SJSA1 (cell line): ENCODE data around the gene ABCA6. TPM values are rescaled to one million over a fixed set of nuclear protein-coding genes. Genes with fewer than 3 reads are reported as not detected.

ENCODE experiments used
- DNase-seq, 2 experiments: peaks; one replicate each; pipeline ENCODE4 v3.0.0-alpha.2; 2015 to 2020; ENCODE audit warnings: low spot score in 2 of 2, low read depth in 1 of 2
- H3K27ac ChIP-seq: fragments of 250-450 bp; sonication (Bioruptor Pico); 2 replicates; pipeline ENCODE4 v1.5.1; 2020; ENCODE audit warnings: mild to moderate bottlenecking, moderate library complexity
- H3K27me3 ChIP-seq: fragments of 250-450 bp; sonication (Bioruptor Pico); replicated peaks from 2 replicates; pipeline ENCODE4 v1.5.1; 2020; ENCODE audit warnings: mild to moderate bottlenecking, moderate library complexity
- H3K36me3 ChIP-seq: fragments of 250-450 bp; sonication (Bioruptor Pico); 2 replicates; pipeline ENCODE4 v1.5.1; 2020; ENCODE audit warnings: mild to moderate bottlenecking
- H3K4me1 ChIP-seq: fragments of 250-450 bp; sonication (Bioruptor Pico); replicated peaks from 2 replicates; pipeline ENCODE4 v1.6.1; 2021; ENCODE audit warnings: mild to moderate bottlenecking
- H3K4me3 ChIP-seq: fragments of 250-450 bp; sonication (Bioruptor Pico); 2 replicates; pipeline ENCODE4 v1.5.1; 2020; ENCODE audit warnings: mild to moderate bottlenecking
- H3K9me3 ChIP-seq: fragments of 250-450 bp; sonication (Bioruptor Pico); replicated peaks from 2 replicates; pipeline ENCODE4 v1.5.1; 2020; ENCODE audit warnings: mild to moderate bottlenecking
- total RNA-seq: library from RNA; depleted of rRNA; stranded (reverse); fragments of >200 nt; shearing (Covaris generic); gene quantifications from 2 replicates; pipeline ENCODE4 v1.2.3, GENCODE V29; 2014; rRNA removed

ABCA6 gene
- total RNA-seq, 1 experiment from 2014 or later = not detected

DNA sequence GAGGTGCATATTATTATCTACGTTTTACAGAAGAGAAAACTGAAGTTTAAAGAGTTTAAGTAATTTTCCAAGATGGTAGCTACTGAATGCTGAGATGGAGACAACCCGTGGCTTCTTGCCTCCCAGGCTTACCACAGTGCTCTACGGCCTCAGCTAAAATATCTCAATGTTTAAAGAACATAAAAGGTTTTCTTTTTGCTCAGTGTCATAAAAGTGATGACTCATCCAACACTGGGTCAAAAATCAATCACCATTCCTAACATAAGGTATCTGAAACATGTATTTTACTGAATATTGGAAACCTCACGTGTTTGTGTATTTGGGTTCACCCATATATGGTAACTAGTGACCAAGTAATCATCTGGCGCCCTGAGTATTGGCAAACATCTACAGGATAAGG lies 99.4 kb downstream of the ABCA6 start:
- H3K4me3 ChIP-seq = no peak overlapping the region
- no peaks in the 10 kb centered on the region for H3K9me3 ChIP-seq
- no peak for DNase-seq
- H3K36me3 ChIP-seq = no peaks in the 10 kb centered on the region
- H3K27ac ChIP-seq = no peak overlapping the region
- no peaks in the 10 kb centered on the region for H3K27me3 ChIP-seq
- no peaks in the 10 kb centered on the region for H3K4me1 ChIP-seq

DNA sequence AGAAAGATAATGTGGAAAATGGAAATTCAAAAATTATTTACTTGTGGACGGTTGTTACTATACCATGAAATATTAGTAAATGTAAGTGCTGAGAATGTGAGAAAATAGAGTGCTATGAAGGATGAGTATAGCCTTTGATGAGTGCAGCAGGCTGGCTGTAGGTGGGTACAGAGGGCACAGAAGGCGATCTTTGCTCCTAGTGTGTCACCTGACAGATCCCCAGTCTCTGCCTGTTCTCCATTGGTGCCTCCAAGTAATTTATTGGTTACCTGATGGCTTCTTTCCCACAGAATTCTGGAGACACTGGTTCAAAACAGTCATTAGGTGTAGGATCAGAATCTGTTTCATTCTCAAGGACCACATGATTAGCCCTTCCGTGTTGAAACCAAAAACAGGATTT lies 109.9 kb downstream of the ABCA6 start:
- Histone ChIP-seq H3K9me3 (no peaks in the 10 kb centered on the region), H3K4me1 (no peaks in the 10 kb centered on the region), H3K36me3 (no peaks in the 10 kb centered on the region), H3K27ac (no peak overlapping the region), H3K4me3 (no peak overlapping the region), H3K27me3 (no peaks in the 10 kb centered on the region)
- no peak for DNase-seq

DNA sequence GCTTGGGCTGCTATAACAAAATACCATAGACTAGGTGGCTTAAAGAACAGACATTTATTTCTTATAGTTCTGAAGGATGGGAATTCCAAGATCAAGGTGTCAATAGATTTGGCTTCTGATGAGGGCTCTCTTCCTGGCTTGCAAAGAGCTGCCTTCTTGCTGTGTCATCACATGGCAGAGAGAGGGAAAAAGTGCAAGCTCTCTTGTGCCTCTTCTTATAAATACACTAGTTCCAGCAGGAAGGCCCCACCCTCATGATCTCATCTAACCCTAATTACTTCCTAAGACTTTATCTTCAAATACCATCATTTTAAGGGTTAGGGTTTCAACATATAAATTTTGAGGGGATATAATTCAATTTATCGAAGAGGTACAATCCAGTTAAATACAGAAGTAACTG lies 111.5 kb downstream of the ABCA6 start:
- Histone ChIP-seq H3K9me3 (no peaks in the 10 kb centered on the region), H3K27ac (no peak overlapping the region), H3K36me3 (no peaks in the 10 kb centered on the region), H3K27me3 (no peaks in the 10 kb centered on the region), H3K4me3 (no peak overlapping the region), H3K4me1 (no peaks in the 10 kb centered on the region)
- no peak for DNase-seq

Other genes with a start within 250 kb of the ABCA6 start
- 4.1 and 16.6 TPM in 2 replicates for gene ABCA8, start 186.5 kb downstream of the ABCA6 start, total RNA-seq
- not detected in 2 replicates for gene ABCA9, start 81.0 kb downstream of the ABCA6 start, total RNA-seq
- gene ABCA10, start 86.9 kb upstream of the ABCA6 start, total RNA-seq = 0.08 TPM in 1 of 2 replicates, not detected in the other
- 8.8 and 11.1 TPM in 2 replicates for gene ABCA5, start 185.2 kb upstream of the ABCA6 start, total RNA-seq